Measurements from ENCODE around the gene TBCA. TPM values are rescaled to one million over a fixed set of nuclear protein-coding genes. Genes with fewer than 3 reads are reported as not detected.
"Not testable (repeated sequence)": the region's sequence is repeated elsewhere in the genome, so short reads cannot be mapped to it uniquely, and the experiment has no call there.

TBCA gene
- total RNA-seq, 1 donor from 2014 or later = 137 TPM

- no peak for DNase-seq (ENCODE audit: low spot score)
Measured at GRCh38 chr5:77773734-77774280, 2.3 kb downstream of the TBCA start.

GRCh38 chr5:77772729-77773128, 3.4 kb downstream of the TBCA start:
- no peak for DNase-seq (ENCODE audit: low spot score)

GRCh38 chr5:77771452-77771851, 4.7 kb downstream of the TBCA start:
- DNase-seq (ENCODE audit: low spot score) = no peak

GRCh38 chr5:77770293-77771005, 5.7 kb downstream of the TBCA start:
- DNase-seq (ENCODE audit: low spot score) = no peak

- DNase-seq (ENCODE audit: low spot score) = no peak
Measured at GRCh38 chr5:77768978-77769377, 7.2 kb downstream of the TBCA start.

- no peak for DNase-seq (ENCODE audit: low spot score)
Measured at GRCh38 chr5:77767301-77767700, 8.8 kb downstream of the TBCA start.

GRCh38 chr5:77761606-77762005, 14.5 kb downstream of the TBCA start:
- DNase-seq (ENCODE audit: low spot score) = no peak

GRCh38 chr5:77758141-77758938, 17.8 kb downstream of the TBCA start:
- no peak for DNase-seq (ENCODE audit: low spot score)

- no peak for DNase-seq (ENCODE audit: low spot score)
Measured at GRCh38 chr5:77751328-77752023, 24.7 kb downstream of the TBCA start.

GRCh38 chr5:77750928-77751327, 25.2 kb downstream of the TBCA start:
- not testable (repeated sequence) for DNase-seq (ENCODE audit: low spot score)

- no peak for DNase-seq (ENCODE audit: low spot score)
Measured at GRCh38 chr5:77748160-77748559, 28.0 kb downstream of the TBCA start.

GRCh38 chr5:77744116-77744515, 32.0 kb downstream of the TBCA start:
- DNase-seq (ENCODE audit: low spot score) = no peak

GRCh38 chr5:77743181-77743580, 33.0 kb downstream of the TBCA start:
- no peak for DNase-seq (ENCODE audit: low spot score)

- no peak for DNase-seq (ENCODE audit: low spot score)
Measured at GRCh38 chr5:77741608-77742007, 34.5 kb downstream of the TBCA start.

GRCh38 chr5:77734885-77735284, 41.3 kb downstream of the TBCA start:
- DNase-seq (ENCODE audit: low spot score) = no peak

GRCh38 chr5:77733130-77733529, 43.0 kb downstream of the TBCA start:
- no peak for DNase-seq (ENCODE audit: low spot score)

GRCh38 chr5:77727190-77727589, 48.9 kb downstream of the TBCA start:
- DNase-seq (ENCODE audit: low spot score) = no peak

- DNase-seq (ENCODE audit: low spot score) = no peak
Measured at GRCh38 chr5:77725616-77726015, 50.5 kb downstream of the TBCA start.

GRCh38 chr5:77724934-77725333, 51.2 kb downstream of the TBCA start:
- DNase-seq (ENCODE audit: low spot score) = no peak

- DNase-seq (ENCODE audit: low spot score) = no peak
Measured at GRCh38 chr5:77719666-77720363, 56.3 kb downstream of the TBCA start.

- no peak for DNase-seq (ENCODE audit: low spot score)
Measured at GRCh38 chr5:77718934-77719610, 57.1 kb downstream of the TBCA start.

Measured in mesenteric fat pad (tissue), 1 donor.